Natural killer cell (primary cell): ENCODE data around the gene ING1. TPM values are rescaled to one million over a fixed set of nuclear protein-coding genes. Genes with fewer than 3 reads are reported as not detected.

Experiments used
- ATAC-seq, 3 donors: fragments of 150-1000 bp in 2 of 3; fragments of 200-7000 bp in 1 of 3; cut with Tn5 transposase; 1 replicate in 1 of 3; 2 replicates in 2 of 3; pipeline ENCODE4 v1.10.0; 2021; ENCODE audit warnings: mild to moderate bottlenecking in 2 of 3, moderate library complexity in 2 of 3
- DNase-seq, 2 donors: peaks; one replicate each; pipeline versions ENCODE4 v3.0.0 to v3.0.0-alpha.2; 2013 to 2021; ENCODE audit warnings: mixed read lengths in 1 of 2
- H3K27ac ChIP-seq: one replicate; pipeline ENCODE4 v1.5.1; 2013; ENCODE audit warnings: mild to moderate bottlenecking, low read length
- H3K27me3 ChIP-seq: one replicate; pipeline ENCODE4 v1.6.1; 2013; ENCODE audit warnings: low read length; ENCODE audit not compliant: control insufficient read depth, insufficient read depth
- H3K36me3 ChIP-seq: one replicate; pipeline ENCODE4 v1.6.1; 2013; ENCODE audit warnings: low read length; ENCODE audit not compliant: control insufficient read depth, insufficient read depth
- H3K4me1 ChIP-seq: one replicate; pipeline ENCODE4 v1.6.1; 2013; ENCODE audit warnings: low read length; ENCODE audit not compliant: control insufficient read depth, insufficient read depth
- H3K4me3 ChIP-seq: one replicate; pipeline ENCODE4 v1.5.1; 2013; ENCODE audit warnings: low read length
- H3K9me3 ChIP-seq: one replicate; pipeline ENCODE4 v1.6.1; 2013; ENCODE audit warnings: low read length; ENCODE audit not compliant: control insufficient read depth, insufficient read depth
- H3K27ac Mint-ChIP-seq, 2 donors: one replicate each; pipeline ENCODE4 v1.8.0; 2022; ENCODE audit warnings: mild to moderate bottlenecking in 2 of 2, mixed read lengths in 2 of 2, moderate library complexity in 1 of 2
- H3K27me3 Mint-ChIP-seq, 2 donors: one replicate each; pipeline ENCODE4 v1.8.0; 2022; ENCODE audit warnings: low read depth in 2 of 2, mixed read lengths in 2 of 2
- H3K36me3 Mint-ChIP-seq: one replicate; pipeline ENCODE4 v1.8.0; 2022; ENCODE audit warnings: mixed read lengths
- H3K4me1 Mint-ChIP-seq, 2 donors: one replicate each; pipeline ENCODE4 v1.8.0; 2022; ENCODE audit warnings: mixed read lengths in 2 of 2
- H3K4me3 Mint-ChIP-seq: one replicate; pipeline ENCODE4 v1.8.0; 2022; ENCODE audit warnings: mild to moderate bottlenecking, moderate library complexity, mixed read lengths
- H3K9me3 Mint-ChIP-seq, 2 donors: one replicate each; pipeline ENCODE4 v1.8.0; 2022; ENCODE audit warnings: mixed read lengths in 2 of 2
- CTCF ChIP-seq: fragments of 200-600 bp; IDR thresholded peaks from one replicate; pipeline ENCODE4 v1.8.0; 2022; ENCODE audit warnings: antibody characterized with exemption
- WGBS: methylation state at CpG from one replicate; pipeline ENCODE4 v1.1.7; 2013; ENCODE audit warnings: missing lambda C conversion rate; ENCODE audit not compliant: insufficient coverage; 5-methylcytosine and 5-hydroxymethylcytosine counted together
- intact Hi-C: fragments of 100-400 bp; cut with micrococcal nuclease; formaldehyde crosslinking; loops from one replicate; pipeline ENCODE4 v1.14.2; 2022
- total RNA-seq, 4 donors: library from RNA; stranded (reverse); fragments of 120-200 nt in 1 of 4; gene quantifications; one replicate each; pipeline versions ENCODE4 v1.2.3 to v1.2.4, GENCODE V29; 2013 to 2022

The ING1 gene
- total RNA-seq, 3 donors from 2014 or later (not counting 1 experiment from before 2014, with no cell fraction given), result 12.6 to 22.5 (median 15.5) TPM

DNA sequence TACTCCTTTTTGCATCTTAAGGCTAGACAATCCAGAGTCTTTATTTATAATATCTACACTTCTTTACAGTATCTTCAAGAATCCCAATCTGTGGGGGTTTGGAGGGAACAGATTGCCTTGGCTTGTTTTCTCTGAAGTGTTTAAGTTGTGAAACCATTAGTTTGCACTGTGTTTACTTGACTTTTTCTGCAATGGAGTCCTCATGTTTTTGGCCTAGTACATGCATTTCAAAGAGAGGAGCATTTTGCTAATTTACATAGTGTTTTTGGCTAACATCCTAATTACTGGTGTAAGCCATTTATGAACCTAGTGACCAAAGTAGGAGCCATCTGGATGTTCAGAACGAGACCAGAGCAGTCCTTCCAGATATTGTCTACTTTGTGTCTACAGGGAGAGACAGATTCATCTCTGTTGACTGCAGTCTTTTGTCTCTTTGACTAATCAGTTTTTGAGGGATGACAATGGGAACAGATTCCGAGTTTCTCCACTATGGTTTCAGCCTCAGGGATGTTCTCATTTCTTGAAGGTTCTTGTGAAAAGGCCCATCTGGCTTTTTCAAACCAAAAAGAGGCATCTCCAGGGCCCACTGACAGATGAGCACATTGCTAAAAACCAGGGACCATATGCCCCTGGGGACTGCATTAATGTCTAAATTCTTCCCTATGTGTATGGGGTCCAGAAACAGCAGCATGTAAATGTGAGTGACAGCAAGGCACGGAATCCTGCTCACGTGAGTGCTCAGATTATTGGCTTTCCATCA, 53.4 kb downstream of the ING1 start:
- Mint-ChIP-seq H3K4me3 (no peak overlapping the region), H3K9me3 (peaks cover 0 to 2% of the 10 kb centered on the region in 2 donors), H3K36me3 (no peaks in the 10 kb centered on the region), H3K4me1 (peaks cover 5 to 8% of the 10 kb centered on the region in 2 donors), H3K27me3 (peaks cover 31 to 47% of the 10 kb centered on the region in 2 donors), H3K27ac (no peak overlapping the region)
- intact Hi-C loops, result no loop called here
- Histone ChIP-seq H3K27me3 (peaks cover 3% of the 10 kb centered on the region), H3K9me3 (peaks cover 3% of the 10 kb centered on the region), H3K4me3 (no peak overlapping the region), H3K36me3 (no peaks in the 10 kb centered on the region), H3K4me1 (peaks cover 5% of the 10 kb centered on the region), H3K27ac (no peak overlapping the region)
- DNase-seq (no peak), ATAC-seq (no peak)
- no peak for TF ChIP-seq CTCF
- WGBS, result 83% methylated on average over 4 of the region's 4 CpGs

- TF ChIP-seq CTCF, result no peak
- Histone ChIP-seq H3K27ac (no peak overlapping the region), H3K27me3 (peaks cover 3% of the 10 kb centered on the region), H3K4me1 (peaks cover 5% of the 10 kb centered on the region), H3K36me3 (no peaks in the 10 kb centered on the region), H3K9me3 (peaks cover 3% of the 10 kb centered on the region), H3K4me3 (no peak overlapping the region)
- no peak overlapping the region for H3K4me3 Mint-ChIP-seq
- DNase-seq (no peak), ATAC-seq (no peak)
- H3K36me3 Mint-ChIP-seq, result no peaks in the 10 kb centered on the region
- H3K27ac Mint-ChIP-seq, result no peak overlapping the region
- peaks cover 5 to 8% of the 10 kb centered on the region in 2 donors for H3K4me1 Mint-ChIP-seq
- H3K9me3 Mint-ChIP-seq, result peaks cover 0 to 2% of the 10 kb centered on the region in 2 donors
- H3K27me3 Mint-ChIP-seq, result peaks cover 31 to 47% of the 10 kb centered on the region in 2 donors
- intact Hi-C loops, result no loop called here
- WGBS, result 93% methylated on average over 5 of the region's 7 CpGs
Observed at GRCh38 chr13:110767476-110767875, 54.0 kb downstream of the ING1 start.

DNA sequence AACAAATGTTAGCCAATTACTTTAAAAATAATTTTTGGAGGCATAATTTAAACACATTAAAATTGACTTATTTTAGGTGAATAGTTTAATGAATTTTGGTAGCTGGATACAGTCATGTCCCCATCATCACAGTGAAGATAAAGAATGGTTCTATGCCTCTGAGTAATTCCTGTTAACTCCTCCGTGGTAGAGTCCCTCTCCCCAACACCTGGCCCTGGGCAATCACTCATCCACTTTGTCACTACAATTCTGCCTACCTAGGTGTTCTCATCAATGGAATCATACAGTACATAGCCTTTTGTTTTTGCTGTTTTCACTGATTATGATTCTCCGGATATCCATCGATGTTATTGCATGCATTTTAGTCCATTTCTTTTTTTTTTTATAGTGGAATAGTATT, 55.6 kb downstream of the ING1 start:
- no peak overlapping the region for H3K27ac ChIP-seq
- Mint-ChIP-seq H3K4me1 (peaks cover 5 to 14% of the 10 kb centered on the region in 2 donors), H3K9me3 (no peaks in the 10 kb centered on the region), H3K4me3 (no peak overlapping the region), H3K27ac (no peak overlapping the region), H3K27me3 (peaks cover 23 to 31% of the 10 kb centered on the region in 2 donors), H3K36me3 (no peaks in the 10 kb centered on the region)
- peaks cover 5% of the 10 kb centered on the region for H3K4me1 ChIP-seq
- intact Hi-C loops, result no loop called here
- peaks cover 1% of the 10 kb centered on the region for H3K27me3 ChIP-seq
- DNase-seq (no peak), ATAC-seq (no peak)
- no peaks in the 10 kb centered on the region for H3K36me3 ChIP-seq
- H3K4me3 ChIP-seq, result no peak overlapping the region
- TF ChIP-seq CTCF, result no peak
- peaks cover 2% of the 10 kb centered on the region for H3K9me3 ChIP-seq
- WGBS, result 80% methylated on average over 3 of the region's 3 CpGs

- Histone ChIP-seq H3K4me1 (peaks cover 9% of the 10 kb centered on the region), H3K27me3 (no peaks in the 10 kb centered on the region), H3K36me3 (no peaks in the 10 kb centered on the region), H3K27ac (no peak overlapping the region), H3K9me3 (no peaks in the 10 kb centered on the region), H3K4me3 (no peak overlapping the region)
- Mint-ChIP-seq H3K9me3 (no peaks in the 10 kb centered on the region), H3K4me3 (no peak overlapping the region), H3K27me3 (peaks cover 18 to 22% of the 10 kb centered on the region in 2 donors), H3K4me1 (peaks cover under 1 to 14% of the 10 kb centered on the region in 2 donors), H3K36me3 (no peaks in the 10 kb centered on the region), H3K27ac (no peak overlapping the region)
- TF ChIP-seq CTCF, result no peak
- 94% methylated on average over 9 of the region's 10 CpGs for WGBS
- DNase-seq (no peak), ATAC-seq (no peak)
- intact Hi-C loops, result no loop called here
Observed at GRCh38 chr13:110770678-110771077, 57.2 kb downstream of the ING1 start.
